ENCODE results near the gene JADE3.
"Not testable (repeated sequence)": the region's sequence is repeated elsewhere in the genome, so short reads cannot be mapped to it uniquely, and the experiment has no call there.

The JADE3 gene

GRCh38 chrX:46965125-46965758 is 53.0 kb downstream of the JADE3 start:
- no peak overlapping the region for H3K9ac ChIP-seq (ENCODE audit: low read length)
- H3K79me1 ChIP-seq (ENCODE audit: low read length): no peaks in the 10 kb centered on the region
- H2BK15ac ChIP-seq (replicated peaks; ENCODE audit: low read depth): no peak overlapping the region
- no peaks in the 10 kb centered on the region for H3K4me1 ChIP-seq (ENCODE audit: control insufficient read depth, low read depth, low read length)
- no peak overlapping the region for H3K4ac ChIP-seq (ENCODE audit: low read depth, low read length)
- H4K8ac ChIP-seq (ENCODE audit: low read depth, low read length): no peak overlapping the region
- no peaks in the 10 kb centered on the region for H3K79me2 ChIP-seq (ENCODE audit: control insufficient read depth, insufficient read depth, low read length)
- no peak overlapping the region for H3K23ac ChIP-seq (ENCODE audit: low read length)
- no peaks in the 10 kb centered on the region for H3K27me3 ChIP-seq (ENCODE audit: insufficient read depth, low read length, poor library complexity)
- H3K27ac ChIP-seq (ENCODE audit: low read depth, low read length): no peak overlapping the region
- H3K36me3 ChIP-seq (ENCODE audit: control insufficient read depth, insufficient read depth, low read length): no peaks in the 10 kb centered on the region
- H2BK5ac ChIP-seq (ENCODE audit: low read length): no peak overlapping the region
- WGBS (ENCODE audit: extremely low coverage, insufficient coverage, low lambda C conversion rate): no CpG with 5 or more reads among the region's 1 CpG
- no peak overlapping the region for H2AK5ac ChIP-seq (ENCODE audit: low read length)
- H3K4me2 ChIP-seq (ENCODE audit: low read length): no peak overlapping the region
- DNase-seq: no peak
- H4K5ac ChIP-seq (ENCODE audit: low read length): no peak overlapping the region
- H3K18ac ChIP-seq (ENCODE audit: low read length): no peak overlapping the region
- H3K56ac ChIP-seq (ENCODE audit: low read length): no peak overlapping the region
- no peak overlapping the region for H3K4me3 ChIP-seq (ENCODE audit: low read length)
- no peak overlapping the region for H2BK120ac ChIP-seq (ENCODE audit: low read depth, low read length)

DNA sequence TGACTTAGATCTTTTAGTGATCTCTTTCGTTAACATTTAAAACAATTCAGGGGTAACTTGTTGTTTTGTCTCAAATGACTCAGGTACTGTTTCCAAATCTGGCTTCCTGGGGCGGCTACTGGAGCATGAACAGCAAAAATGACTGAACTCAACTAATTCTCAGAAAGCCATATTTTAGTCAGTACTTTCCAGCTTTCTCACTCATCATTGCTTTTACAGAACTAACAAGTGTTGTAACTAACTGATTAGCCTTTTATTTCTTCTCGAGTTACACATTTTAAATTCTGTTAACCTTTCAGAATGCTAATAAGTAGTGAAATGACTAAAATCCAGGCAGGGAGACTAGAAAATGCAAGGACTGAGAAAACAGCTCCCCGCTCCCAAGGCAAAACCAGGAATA is 55.3 kb downstream of the JADE3 start:
- WGBS (ENCODE audit: extremely low coverage, insufficient coverage, low lambda C conversion rate): no CpG with 5 or more reads among the region's 4 CpGs
- Histone ChIP-seq H3K79me1 (ENCODE audit: low read length) (no peaks in the 10 kb centered on the region), H3K27ac (ENCODE audit: low read depth, low read length) (no peak overlapping the region), H3K4me2 (ENCODE audit: low read length) (no peak overlapping the region), H2BK120ac (ENCODE audit: low read depth, low read length) (no peak overlapping the region), H4K5ac (ENCODE audit: low read length) (no peak overlapping the region), H3K4me1 (ENCODE audit: control insufficient read depth, low read depth, low read length) (no peaks in the 10 kb centered on the region), H3K9ac (ENCODE audit: low read length) (no peak overlapping the region), H3K79me2 (ENCODE audit: control insufficient read depth, insufficient read depth, low read length) (no peaks in the 10 kb centered on the region), H3K56ac (ENCODE audit: low read length) (no peak overlapping the region), H2BK5ac (ENCODE audit: low read length) (no peak overlapping the region), H3K18ac (ENCODE audit: low read length) (no peak overlapping the region), H3K4ac (ENCODE audit: low read depth, low read length) (no peak overlapping the region), H3K27me3 (ENCODE audit: insufficient read depth, low read length, poor library complexity) (no peaks in the 10 kb centered on the region), H4K8ac (ENCODE audit: low read depth, low read length) (no peak overlapping the region), H3K4me3 (ENCODE audit: low read length) (no peak overlapping the region), H2BK15ac (replicated peaks; ENCODE audit: low read depth) (no peak overlapping the region), H3K23ac (ENCODE audit: low read length) (no peak overlapping the region), H2AK5ac (ENCODE audit: low read length) (no peak overlapping the region), H3K36me3 (ENCODE audit: control insufficient read depth, insufficient read depth, low read length) (no peaks in the 10 kb centered on the region)
- DNase-seq: no peak

DNA sequence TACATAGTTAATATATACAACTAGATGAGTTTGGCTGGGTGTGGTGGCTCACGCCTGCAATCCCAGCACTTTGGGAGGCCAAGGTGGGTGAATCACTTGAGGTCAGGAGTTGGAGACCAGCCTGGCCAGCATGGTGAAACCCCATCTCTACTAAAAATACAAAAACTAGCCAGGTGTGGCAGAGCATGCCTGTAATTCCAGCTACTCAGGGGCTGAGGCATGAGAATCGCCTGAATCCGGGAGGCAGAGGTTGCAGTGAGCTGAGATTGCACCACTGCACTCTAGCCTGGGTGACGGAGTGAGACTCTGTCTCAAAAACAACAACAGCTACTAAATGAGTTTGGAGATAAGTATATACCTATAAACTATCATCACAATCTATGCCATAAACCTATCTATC is 64.8 kb downstream of the JADE3 start:
- H3K79me1 ChIP-seq (ENCODE audit: low read length); H2AK5ac ChIP-seq (ENCODE audit: low read length); H3K9ac ChIP-seq (ENCODE audit: low read length); DNase-seq; H4K5ac ChIP-seq (ENCODE audit: low read length); H4K8ac ChIP-seq (ENCODE audit: low read depth, low read length); H3K27me3 ChIP-seq (ENCODE audit: insufficient read depth, low read length, poor library complexity); H3K4me3 ChIP-seq (ENCODE audit: low read length); H2BK120ac ChIP-seq (ENCODE audit: low read depth, low read length); H3K4ac ChIP-seq (ENCODE audit: low read depth, low read length); H3K56ac ChIP-seq (ENCODE audit: low read length); H3K23ac ChIP-seq (ENCODE audit: low read length); H3K36me3 ChIP-seq (ENCODE audit: control insufficient read depth, insufficient read depth, low read length); H3K18ac ChIP-seq (ENCODE audit: low read length); H2BK15ac ChIP-seq (replicated peaks; ENCODE audit: low read depth); H3K4me2 ChIP-seq (ENCODE audit: low read length); H3K79me2 ChIP-seq (ENCODE audit: control insufficient read depth, insufficient read depth, low read length); H2BK5ac ChIP-seq (ENCODE audit: low read length); H3K27ac ChIP-seq (ENCODE audit: low read depth, low read length); H3K4me1 ChIP-seq (ENCODE audit: control insufficient read depth, low read depth, low read length): not testable (repeated sequence)
- no CpG with 5 or more reads among the region's 4 CpGs for WGBS (ENCODE audit: extremely low coverage, insufficient coverage, low lambda C conversion rate)

GRCh38 chrX:46978341-46979291 is 66.4 kb downstream of the JADE3 start:
- no CpG with 5 or more reads among the region's 8 CpGs for WGBS (ENCODE audit: extremely low coverage, insufficient coverage, low lambda C conversion rate)
- Histone ChIP-seq H2AK5ac (ENCODE audit: low read length) (no peak overlapping the region), H3K56ac (ENCODE audit: low read length) (no peak overlapping the region), H3K23ac (ENCODE audit: low read length) (no peak overlapping the region), H2BK120ac (ENCODE audit: low read depth, low read length) (no peak overlapping the region), H3K18ac (ENCODE audit: low read length) (no peak overlapping the region), H3K4me1 (ENCODE audit: control insufficient read depth, low read depth, low read length) (no peaks in the 10 kb centered on the region), H3K27ac (ENCODE audit: low read depth, low read length) (no peak overlapping the region), H3K4me2 (ENCODE audit: low read length) (no peak overlapping the region), H4K5ac (ENCODE audit: low read length) (no peak overlapping the region), H2BK5ac (ENCODE audit: low read length) (no peak overlapping the region), H4K8ac (ENCODE audit: low read depth, low read length) (no peak overlapping the region), H3K4ac (ENCODE audit: low read depth, low read length) (no peak overlapping the region), H3K36me3 (ENCODE audit: control insufficient read depth, insufficient read depth, low read length) (no peaks in the 10 kb centered on the region), H3K4me3 (ENCODE audit: low read length) (no peak overlapping the region), H3K9ac (ENCODE audit: low read length) (no peak overlapping the region), H3K79me1 (ENCODE audit: low read length) (no peaks in the 10 kb centered on the region), H2BK15ac (replicated peaks; ENCODE audit: low read depth) (no peak overlapping the region), H3K79me2 (ENCODE audit: control insufficient read depth, insufficient read depth, low read length) (no peaks in the 10 kb centered on the region), H3K27me3 (ENCODE audit: insufficient read depth, low read length, poor library complexity) (no peaks in the 10 kb centered on the region)
- DNase-seq: peak; percentile 79

- no peak overlapping the region for H3K4me3 ChIP-seq (ENCODE audit: low read length)
- H3K56ac ChIP-seq (ENCODE audit: low read length): no peak overlapping the region
- no peaks in the 10 kb centered on the region for H3K27me3 ChIP-seq (ENCODE audit: insufficient read depth, low read length, poor library complexity)
- no peaks in the 10 kb centered on the region for H3K79me1 ChIP-seq (ENCODE audit: low read length)
- H2BK15ac ChIP-seq (replicated peaks; ENCODE audit: low read depth): no peak overlapping the region
- H3K79me2 ChIP-seq (ENCODE audit: control insufficient read depth, insufficient read depth, low read length): no peaks in the 10 kb centered on the region
- H2BK5ac ChIP-seq (ENCODE audit: low read length): no peak overlapping the region
- no peak overlapping the region for H4K8ac ChIP-seq (ENCODE audit: low read depth, low read length)
- H3K36me3 ChIP-seq (ENCODE audit: control insufficient read depth, insufficient read depth, low read length): no peaks in the 10 kb centered on the region
- no CpG with 5 or more reads among the region's 3 CpGs for WGBS (ENCODE audit: extremely low coverage, insufficient coverage, low lambda C conversion rate)
- no peak for DNase-seq
- H2AK5ac ChIP-seq (ENCODE audit: low read length): no peak overlapping the region
- no peak overlapping the region for H3K23ac ChIP-seq (ENCODE audit: low read length)
- no peak overlapping the region for H3K9ac ChIP-seq (ENCODE audit: low read length)
- no peak overlapping the region for H3K4ac ChIP-seq (ENCODE audit: low read depth, low read length)
- H2BK120ac ChIP-seq (ENCODE audit: low read depth, low read length): no peak overlapping the region
- H3K4me1 ChIP-seq (ENCODE audit: control insufficient read depth, low read depth, low read length): no peaks in the 10 kb centered on the region
- H4K5ac ChIP-seq (ENCODE audit: low read length): no peak overlapping the region
- no peak overlapping the region for H3K4me2 ChIP-seq (ENCODE audit: low read length)
- no peak overlapping the region for H3K18ac ChIP-seq (ENCODE audit: low read length)
- no peak overlapping the region for H3K27ac ChIP-seq (ENCODE audit: low read depth, low read length)
Observed at GRCh38 chrX:46984705-46985104, 72.5 kb downstream of the JADE3 start.

All from mesendoderm (in vitro differentiated cells).